ENCODE measurements around the gene ZHX3.

Gene ZHX3

DNA sequence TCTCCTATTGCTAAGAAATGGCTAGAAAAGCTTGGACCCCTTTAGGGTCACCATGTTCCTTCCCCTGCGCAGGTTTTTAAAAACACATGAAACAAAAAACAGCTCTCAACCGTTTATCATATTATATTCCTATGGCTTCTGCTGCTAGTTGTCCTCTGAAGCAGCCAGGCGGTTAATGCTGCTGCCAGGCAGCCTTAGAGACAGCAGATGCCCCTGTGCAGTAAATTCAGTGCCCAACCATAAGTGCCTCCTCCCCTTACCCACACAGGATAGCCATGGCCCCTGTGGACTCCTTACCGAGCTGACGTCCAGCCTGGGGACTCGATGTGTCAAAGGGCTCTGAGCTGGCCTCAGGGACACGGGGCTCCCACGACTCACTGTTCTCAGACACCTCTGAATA lies 115.8 kb downstream of the ZHX3 start:
- DNase-seq, result no peak
- Histone ChIP-seq H3K27ac (no peak overlapping the region), H3K27me3 (replicated peaks) (no peaks in the 10 kb centered on the region), H3K36me3 (replicated peaks) (peaks cover 7% of the 10 kb centered on the region), H3K4me3 (ENCODE audit: low read depth, low read length) (no peak overlapping the region)
- in situ Hi-C loops (cut with HindIII; ENCODE audit: low pct_ligation_motif_present, low sequenced_read_pairs), result no loop called here
- TF ChIP-seq, protein P1, sequence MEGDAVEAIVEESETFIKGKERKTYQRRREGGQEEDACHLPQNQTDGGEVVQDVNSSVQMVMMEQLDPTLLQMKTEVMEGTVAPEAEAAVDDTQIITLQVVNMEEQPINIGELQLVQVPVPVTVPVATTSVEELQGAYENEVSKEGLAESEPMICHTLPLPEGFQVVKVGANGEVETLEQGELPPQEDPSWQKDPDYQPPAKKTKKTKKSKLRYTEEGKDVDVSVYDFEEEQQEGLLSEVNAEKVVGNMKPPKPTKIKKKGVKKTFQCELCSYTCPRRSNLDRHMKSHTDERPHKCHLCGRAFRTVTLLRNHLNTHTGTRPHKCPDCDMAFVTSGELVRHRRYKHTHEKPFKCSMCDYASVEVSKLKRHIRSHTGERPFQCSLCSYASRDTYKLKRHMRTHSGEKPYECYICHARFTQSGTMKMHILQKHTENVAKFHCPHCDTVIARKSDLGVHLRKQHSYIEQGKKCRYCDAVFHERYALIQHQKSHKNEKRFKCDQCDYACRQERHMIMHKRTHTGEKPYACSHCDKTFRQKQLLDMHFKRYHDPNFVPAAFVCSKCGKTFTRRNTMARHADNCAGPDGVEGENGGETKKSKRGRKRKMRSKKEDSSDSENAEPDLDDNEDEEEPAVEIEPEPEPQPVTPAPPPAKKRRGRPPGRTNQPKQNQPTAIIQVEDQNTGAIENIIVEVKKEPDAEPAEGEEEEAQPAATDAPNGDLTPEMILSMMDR (IDR thresholded peaks at IDR 0.05; ENCODE audit: low read depth, low read length, missing control alignments), result no peak

DNA sequence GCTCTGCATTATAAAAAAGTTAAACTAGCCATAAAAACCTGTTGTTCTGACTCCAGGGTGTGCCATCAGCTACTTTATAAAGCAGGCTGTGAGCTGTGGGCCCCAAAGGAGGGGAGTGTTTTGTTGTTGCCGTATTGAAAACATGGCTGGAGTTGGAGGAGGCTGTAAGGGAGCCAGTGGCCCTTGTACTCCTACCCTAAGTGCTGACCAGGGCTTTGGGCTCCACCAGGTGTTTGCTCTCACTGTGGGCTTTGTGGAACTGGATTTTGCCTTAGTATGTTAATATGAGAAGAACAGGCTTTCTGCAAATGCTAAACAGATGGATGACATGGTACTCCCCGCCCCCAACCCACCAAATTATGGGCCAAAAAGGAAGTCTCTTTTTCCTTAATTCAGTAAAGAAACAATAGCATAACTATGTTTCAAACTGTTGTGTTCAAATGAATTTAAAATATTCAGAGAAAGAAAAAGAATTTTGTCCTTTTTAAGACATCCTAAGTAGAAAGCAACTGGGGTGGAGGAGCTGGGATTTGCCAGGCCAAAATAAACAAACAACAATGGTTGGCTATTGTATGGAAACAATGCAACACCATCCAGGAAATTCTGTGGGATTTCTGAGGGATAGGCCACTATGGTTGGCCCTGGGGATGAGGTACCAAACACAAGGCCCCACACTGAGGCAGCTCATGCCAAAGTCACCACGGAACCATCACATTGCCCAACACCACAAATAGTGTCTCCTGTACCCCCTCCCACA lies 116.9 kb downstream of the ZHX3 start:
- Histone ChIP-seq H3K4me3 (ENCODE audit: low read depth, low read length) (no peak overlapping the region), H3K27ac (no peak overlapping the region), H3K36me3 (replicated peaks) (peaks cover 7% of the 10 kb centered on the region), H3K27me3 (replicated peaks) (no peaks in the 10 kb centered on the region)
- TF ChIP-seq, protein P1 (IDR thresholded peaks at IDR 0.05; ENCODE audit: low read depth, low read length, missing control alignments), result no peak
- in situ Hi-C loops (cut with HindIII; ENCODE audit: low pct_ligation_motif_present, low sequenced_read_pairs), result no loop called here
- no peak for DNase-seq

DNA sequence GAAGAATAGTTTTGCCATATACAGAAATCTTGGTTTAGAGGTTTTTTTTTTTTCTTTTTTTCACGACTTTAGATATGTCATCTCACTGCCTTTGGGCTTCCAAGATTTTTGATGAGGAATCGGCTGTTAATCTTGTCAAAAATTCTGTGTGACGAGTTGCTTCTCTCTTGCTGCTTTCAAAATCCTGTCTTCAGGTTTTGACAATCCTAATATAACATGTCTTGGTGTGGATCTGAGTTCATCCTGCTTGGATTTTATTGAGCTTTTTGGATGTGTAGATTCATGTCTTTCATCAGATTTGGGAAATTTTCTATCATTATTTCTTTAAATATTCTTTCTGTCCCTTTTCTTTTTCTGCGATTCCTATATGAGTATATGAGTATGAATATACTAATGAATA lies 119.1 kb downstream of the ZHX3 start:
- Histone ChIP-seq H3K27ac (no peak overlapping the region), H3K4me3 (ENCODE audit: low read depth, low read length) (no peak overlapping the region), H3K36me3 (replicated peaks) (no peaks in the 10 kb centered on the region), H3K27me3 (replicated peaks) (no peaks in the 10 kb centered on the region)
- no peak for DNase-seq
- TF ChIP-seq, protein P1 (IDR thresholded peaks at IDR 0.05; ENCODE audit: low read depth, low read length, missing control alignments), result no peak
- in situ Hi-C loops (cut with HindIII; ENCODE audit: low pct_ligation_motif_present, low sequenced_read_pairs), result no loop called here

DNA sequence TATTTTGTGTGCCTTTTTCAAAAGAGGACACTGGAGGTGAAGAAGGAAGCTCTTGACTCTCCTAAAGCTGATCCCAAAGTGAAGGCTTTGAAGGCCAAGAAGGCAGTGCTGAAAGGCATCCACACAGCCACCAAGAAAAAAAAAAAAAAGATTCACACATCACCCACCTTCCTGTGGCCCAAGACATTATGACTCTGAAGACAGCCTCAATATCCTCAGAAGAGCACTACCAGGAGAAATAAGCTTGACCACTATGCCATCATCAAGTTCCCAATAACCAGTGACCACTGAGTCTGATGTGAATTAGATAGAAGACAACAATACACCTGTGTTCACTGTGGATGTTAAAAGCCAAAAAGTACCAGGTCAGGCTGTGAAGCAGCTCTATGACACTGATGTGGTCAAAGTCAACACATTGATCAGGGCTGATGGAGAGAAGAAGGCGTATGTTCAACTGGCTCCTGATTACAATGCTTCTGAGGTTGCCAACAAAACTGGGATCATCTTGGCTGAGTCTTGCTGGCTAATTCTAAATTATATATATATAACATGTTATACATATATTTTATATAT lies 120.8 kb downstream of the ZHX3 start:
- in situ Hi-C loops (cut with HindIII; ENCODE audit: low pct_ligation_motif_present, low sequenced_read_pairs), result no loop called here
- no peak for DNase-seq
- Histone ChIP-seq H3K27ac (no peak overlapping the region), H3K27me3 (replicated peaks) (no peaks in the 10 kb centered on the region), H3K36me3 (replicated peaks) (peaks cover 3% of the 10 kb centered on the region), H3K4me3 (ENCODE audit: low read depth, low read length) (no peak overlapping the region)
- TF ChIP-seq, protein P1 (IDR thresholded peaks at IDR 0.05; ENCODE audit: low read depth, low read length, missing control alignments), result no peak

DNA sequence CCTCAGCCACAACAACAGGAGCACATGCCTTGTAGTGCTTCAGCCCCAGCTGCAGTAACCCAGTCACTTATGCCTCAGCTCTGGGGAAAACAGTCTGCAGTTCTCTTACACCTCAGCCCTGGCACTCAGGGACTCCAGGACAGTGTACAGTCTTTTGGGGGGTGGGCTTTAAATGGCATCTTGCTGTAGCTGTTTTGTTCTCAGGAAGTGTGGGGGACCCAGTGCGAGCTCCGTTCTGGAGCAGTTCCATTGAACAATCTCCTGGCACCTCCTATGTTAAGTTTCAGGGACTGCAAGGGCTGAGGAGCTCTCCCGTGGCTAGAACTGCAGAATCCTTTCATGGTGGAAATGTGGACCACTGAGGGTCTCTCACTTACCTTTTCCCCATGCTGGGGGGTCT lies 125.0 kb downstream of the ZHX3 start:
- no peak overlapping the region for H3K4me3 ChIP-seq (ENCODE audit: low read depth, low read length)

More for the DNA sequence above, 125.0 kb downstream of the ZHX3 start:
- no peak for DNase-seq
- in situ Hi-C loops (cut with HindIII; ENCODE audit: low pct_ligation_motif_present, low sequenced_read_pairs), result no loop called here
- TF ChIP-seq, protein P1 (IDR thresholded peaks at IDR 0.05; ENCODE audit: low read depth, low read length, missing control alignments), result no peak
- Histone ChIP-seq H3K27me3 (replicated peaks) (no peaks in the 10 kb centered on the region), H3K27ac (no peak overlapping the region), H3K36me3 (replicated peaks) (peaks cover 7% of the 10 kb centered on the region)

Measured in brain microvascular endothelial cell (primary cell).